ENCODE measurements around the gene NYAP1. TPM values are rescaled to one million over a fixed set of nuclear protein-coding genes. Genes with fewer than 3 reads are reported as not detected.
A peak's percentile ranks its signal among the peaks of the same experiment; 100 is the strongest.
"Not testable (repeated sequence)": the region's sequence is repeated elsewhere in the genome, so short reads cannot be mapped to it uniquely, and the experiment has no call there.

NYAP1 gene
- total RNA-seq, 1 donor from 2014 or later = 1.2 TPM

DNA sequence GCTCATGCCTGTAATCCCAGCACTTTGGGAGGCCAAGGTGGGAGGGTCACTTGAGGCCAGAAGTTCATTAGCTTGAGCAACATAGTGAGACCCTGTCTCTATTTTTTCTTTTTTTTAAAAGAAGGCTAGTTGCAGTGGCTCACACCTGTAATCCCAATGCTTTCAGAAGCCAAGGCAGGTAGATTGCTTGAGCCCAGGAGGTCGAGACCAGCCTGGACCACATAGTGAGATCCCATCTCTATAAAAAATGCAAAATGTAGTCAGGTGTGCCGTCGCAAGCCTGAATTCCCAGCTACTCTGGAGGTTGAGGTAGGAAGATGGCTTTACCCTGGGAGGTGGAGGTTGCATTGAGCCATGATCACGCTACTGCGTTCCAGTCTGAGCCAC lies 7.5 kb downstream of the NYAP1 start:
- DNase-seq (ENCODE audit: low read depth) = no peak
- TF ChIP-seq, protein P1, sequence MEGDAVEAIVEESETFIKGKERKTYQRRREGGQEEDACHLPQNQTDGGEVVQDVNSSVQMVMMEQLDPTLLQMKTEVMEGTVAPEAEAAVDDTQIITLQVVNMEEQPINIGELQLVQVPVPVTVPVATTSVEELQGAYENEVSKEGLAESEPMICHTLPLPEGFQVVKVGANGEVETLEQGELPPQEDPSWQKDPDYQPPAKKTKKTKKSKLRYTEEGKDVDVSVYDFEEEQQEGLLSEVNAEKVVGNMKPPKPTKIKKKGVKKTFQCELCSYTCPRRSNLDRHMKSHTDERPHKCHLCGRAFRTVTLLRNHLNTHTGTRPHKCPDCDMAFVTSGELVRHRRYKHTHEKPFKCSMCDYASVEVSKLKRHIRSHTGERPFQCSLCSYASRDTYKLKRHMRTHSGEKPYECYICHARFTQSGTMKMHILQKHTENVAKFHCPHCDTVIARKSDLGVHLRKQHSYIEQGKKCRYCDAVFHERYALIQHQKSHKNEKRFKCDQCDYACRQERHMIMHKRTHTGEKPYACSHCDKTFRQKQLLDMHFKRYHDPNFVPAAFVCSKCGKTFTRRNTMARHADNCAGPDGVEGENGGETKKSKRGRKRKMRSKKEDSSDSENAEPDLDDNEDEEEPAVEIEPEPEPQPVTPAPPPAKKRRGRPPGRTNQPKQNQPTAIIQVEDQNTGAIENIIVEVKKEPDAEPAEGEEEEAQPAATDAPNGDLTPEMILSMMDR (conservative IDR thresholded peaks at IDR 0.05; ENCODE audit: low read depth, low read length) = no peak

DNA sequence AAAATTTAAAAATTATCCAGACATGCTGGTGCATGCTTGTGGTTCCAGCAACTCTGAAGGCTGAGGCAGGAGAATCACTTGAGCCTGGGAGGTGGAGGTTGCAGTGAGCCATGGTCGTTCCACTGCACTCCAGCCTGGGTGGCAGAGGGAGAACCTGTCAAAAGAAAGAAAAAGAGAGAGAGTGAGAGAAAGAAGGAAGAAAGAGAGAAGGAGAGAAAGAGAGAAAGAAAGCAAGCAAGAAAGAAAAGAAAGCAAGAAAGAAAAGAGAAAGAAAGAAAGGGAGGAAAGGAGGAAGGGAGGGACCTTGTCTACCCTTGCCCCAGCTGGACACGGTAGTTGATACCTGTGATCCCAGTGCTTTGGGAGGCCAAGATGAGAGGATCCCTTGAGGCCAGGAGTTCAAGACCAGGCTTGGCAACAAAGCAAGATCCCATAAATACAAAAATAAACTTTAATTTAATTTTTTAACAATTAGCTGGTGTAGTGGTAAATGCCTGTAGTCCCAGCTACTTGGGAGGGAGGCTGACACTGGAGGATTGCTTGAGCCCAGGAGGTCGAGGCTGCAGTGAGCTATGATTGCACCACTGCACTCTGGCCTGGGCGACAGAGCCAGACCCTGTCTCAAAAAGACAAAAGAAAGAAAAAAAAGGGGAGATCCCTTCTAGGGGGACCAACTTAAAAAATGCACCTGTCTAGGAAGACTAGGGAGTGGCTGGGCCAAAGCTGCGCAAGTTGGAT lies 9.2 kb downstream of the NYAP1 start:
- peak overlapping the region; percentile 42 for H3K4me3 ChIP-seq (ENCODE audit: low read depth, low read length)
- DNase-seq (ENCODE audit: low read depth) = no peak
- TF ChIP-seq, protein P1 (conservative IDR thresholded peaks at IDR 0.05; ENCODE audit: low read depth, low read length) = no peak

More for the DNA sequence above, 7.5 kb downstream of the NYAP1 start:
- H3K4me3 ChIP-seq (ENCODE audit: low read depth, low read length) = no peak overlapping the region

DNA sequence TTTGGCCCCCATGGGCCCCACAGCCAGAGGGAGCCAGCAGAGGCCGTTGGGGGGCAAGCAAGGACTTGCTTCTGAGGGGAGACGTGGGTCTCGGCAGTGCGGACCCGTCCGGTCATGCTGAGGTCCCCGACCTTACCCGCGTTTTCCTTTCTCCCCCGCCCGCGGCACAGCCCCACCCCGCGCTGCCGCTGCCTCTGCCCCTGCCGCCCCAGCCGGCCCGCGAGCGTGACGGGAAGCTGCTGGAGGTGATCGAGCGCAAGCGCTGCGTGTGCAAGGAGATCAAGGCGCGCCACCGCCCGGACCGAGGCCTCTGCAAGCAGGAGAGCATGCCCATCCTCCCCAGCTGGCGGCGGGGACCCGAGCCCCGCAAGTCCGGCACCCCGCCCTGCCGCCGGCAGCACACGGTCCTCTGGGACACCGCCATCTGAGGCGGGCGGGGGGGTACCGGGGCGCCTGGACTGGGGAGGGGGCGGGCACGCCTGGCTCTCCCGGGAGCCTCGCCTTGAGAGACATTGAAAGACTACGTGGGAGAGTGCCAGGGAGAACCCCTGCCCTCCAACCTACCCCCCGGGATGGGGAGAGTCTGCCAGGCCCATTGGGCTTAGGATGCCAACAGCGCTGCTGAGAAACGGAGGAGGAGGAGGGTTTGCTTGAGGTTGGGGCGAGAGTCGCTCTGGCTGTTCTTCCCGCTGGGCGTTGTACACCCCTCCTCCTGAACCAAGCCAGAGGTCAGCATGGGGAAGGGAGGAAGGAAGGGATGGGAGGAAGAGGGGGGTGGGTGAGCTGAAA lies 9.9 kb downstream of the NYAP1 start:
- peak overlapping the region; percentile 42 for H3K4me3 ChIP-seq (ENCODE audit: low read depth, low read length)
- TF ChIP-seq, protein P1 (conservative IDR thresholded peaks at IDR 0.05; ENCODE audit: low read depth, low read length) = peak; percentile 19
- DNase-seq (ENCODE audit: low read depth) = no peak

DNA sequence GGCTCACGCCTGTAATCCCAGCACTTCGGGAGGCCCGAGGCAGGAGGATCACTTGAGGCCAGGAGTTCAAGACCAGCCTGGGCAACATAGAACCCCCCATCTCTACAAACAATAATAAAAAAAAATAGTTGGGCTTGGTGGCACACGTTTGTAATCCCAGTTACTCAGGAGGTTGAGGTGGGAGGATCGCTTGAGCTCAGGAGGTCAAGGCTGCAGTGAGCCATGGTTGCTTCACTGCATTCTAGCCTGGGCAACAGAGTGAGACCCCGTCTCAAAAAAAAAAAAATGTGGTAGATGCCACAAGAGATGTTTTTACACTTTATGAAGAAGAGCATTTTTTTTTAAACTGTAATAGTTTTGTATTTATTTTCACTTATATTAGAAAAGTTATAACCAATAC lies 12.8 kb downstream of the NYAP1 start:
- DNase-seq (ENCODE audit: low read depth) = no peak
- no peak overlapping the region for H3K4me3 ChIP-seq (ENCODE audit: low read depth, low read length)
- TF ChIP-seq, protein P1 (conservative IDR thresholded peaks at IDR 0.05; ENCODE audit: low read depth, low read length) = no peak

DNA sequence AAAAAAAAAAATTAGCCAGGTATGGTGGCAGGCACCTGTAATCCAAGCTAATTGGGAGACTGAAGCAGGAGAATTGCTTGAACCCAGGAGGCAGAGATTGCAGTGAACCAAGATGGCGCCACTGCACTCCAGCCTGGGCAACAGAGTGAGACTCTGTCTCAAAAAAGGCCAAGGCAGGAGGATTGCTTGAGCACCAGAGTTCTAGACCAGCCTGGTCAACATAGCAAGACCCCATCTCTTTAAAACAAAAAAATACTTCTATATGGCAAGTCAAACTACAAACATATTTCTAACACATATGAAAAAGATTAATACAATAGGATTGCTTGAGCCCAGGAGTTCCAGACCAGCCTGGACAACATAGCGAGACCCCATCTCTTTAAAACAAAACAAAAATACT lies 17.0 kb downstream of the NYAP1 start:
- not testable (repeated sequence) for DNase-seq (ENCODE audit: low read depth); H3K4me3 ChIP-seq (ENCODE audit: low read depth, low read length)

DNA sequence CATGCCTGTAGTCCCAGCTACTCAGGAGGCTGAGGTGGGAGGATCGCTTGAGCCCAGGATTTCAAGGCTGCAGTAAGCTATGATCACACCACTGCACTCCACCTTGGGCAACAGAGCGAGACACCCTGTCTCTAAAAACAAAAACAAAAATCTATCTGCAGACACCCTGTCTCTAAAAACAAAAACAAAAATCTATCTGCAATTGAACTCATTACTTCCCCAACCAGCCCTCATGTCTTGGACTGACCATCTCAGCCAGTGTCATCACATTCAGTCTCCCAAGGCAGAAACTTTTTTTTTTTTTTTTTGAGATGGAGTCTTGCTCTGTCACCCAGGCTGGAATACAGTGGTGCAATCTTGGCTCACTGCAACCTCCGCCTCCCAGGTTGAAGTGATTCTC lies 20.3 kb downstream of the NYAP1 start:
- H3K4me3 ChIP-seq (ENCODE audit: low read depth, low read length); DNase-seq (ENCODE audit: low read depth): not testable (repeated sequence)

DNA sequence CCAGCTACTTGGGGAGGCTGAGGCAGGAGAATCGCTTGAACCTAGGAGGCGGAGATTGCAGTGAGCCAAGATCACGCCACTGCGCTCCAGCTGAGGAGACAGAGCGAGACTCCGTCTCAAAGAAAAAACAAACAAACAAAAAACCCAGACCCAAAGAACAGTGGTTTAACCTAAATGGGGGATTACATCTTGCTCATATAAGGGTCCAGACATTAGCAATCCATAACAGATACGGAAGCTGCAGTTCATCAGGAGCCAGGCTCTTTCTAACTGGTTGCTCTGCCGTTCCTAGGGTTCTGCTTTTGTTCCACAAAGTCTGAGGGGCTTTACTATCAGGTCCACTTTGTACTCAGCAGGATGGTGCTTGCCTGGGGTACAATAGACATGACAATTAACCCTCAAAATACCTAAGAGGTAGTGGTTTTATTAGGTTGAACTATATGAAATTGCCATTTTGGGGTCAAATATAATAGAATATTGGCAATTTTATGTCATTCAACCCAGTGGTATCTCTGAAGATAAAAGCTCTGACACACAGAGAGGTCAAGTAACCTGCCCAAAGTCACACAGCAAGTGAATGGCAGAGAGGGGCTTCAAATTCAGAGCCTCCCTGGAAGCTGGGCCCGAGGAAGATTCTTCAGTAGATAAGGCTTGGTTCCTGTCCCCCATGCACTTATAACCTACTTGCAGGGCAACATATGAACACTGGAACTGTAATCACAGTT lies 21.3 kb downstream of the NYAP1 start:
- DNase-seq (ENCODE audit: low read depth) = no peak
- TF ChIP-seq, protein P1 (conservative IDR thresholded peaks at IDR 0.05; ENCODE audit: low read depth, low read length) = no peak
- no peak overlapping the region for H3K4me3 ChIP-seq (ENCODE audit: low read depth, low read length)

All from epithelial cell of proximal tubule (primary cell).